Activated B cell treated with CpG ODN at 0.5 μM for 24 hours (primary cell): ENCODE results near the gene MCM3AP. TPM values are rescaled to one million over a fixed set of nuclear protein-coding genes. Genes with fewer than 3 reads are reported as not detected.

Source experiments
- ATAC-seq: fragments of 200-7000 bp; cut with Tn5 transposase; one replicate; pipeline ENCODE4 v1.10.0; 2021; ENCODE audit warnings: low read depth, mild to moderate bottlenecking, moderate library complexity
- CTCF ChIA-PET: fragments of 350-600 bp; sonication (Branson Sonifier 250); formaldehyde crosslinking; loops from one replicate; lab custom pipeline; 2021; ENCODE audit warnings: antibody characterized with exemption; lab: Charles Lee
- POLR2A ChIA-PET: fragments of 350-600 bp; sonication (Branson Sonifier 250); formaldehyde crosslinking; loops from one replicate; lab custom pipeline; 2021; ENCODE audit warnings: antibody characterized with exemption; lab: Charles Lee
- DNase-seq: peaks from one replicate; pipeline ENCODE4 v3.0.0; 2022
- H3K27ac Mint-ChIP-seq: one replicate; pipeline ENCODE4 v1.8.0; 2020; ENCODE audit warnings: mixed read lengths
- H3K27me3 Mint-ChIP-seq: one replicate; pipeline ENCODE4 v1.8.0; 2021; ENCODE audit warnings: mixed read lengths
- H3K36me3 Mint-ChIP-seq: one replicate; pipeline ENCODE4 v1.8.0; 2021; ENCODE audit warnings: low read depth, mixed read lengths
- H3K4me1 Mint-ChIP-seq: one replicate; pipeline ENCODE4 v1.8.0; 2021; ENCODE audit warnings: mixed read lengths
- H3K4me3 Mint-ChIP-seq: one replicate; pipeline ENCODE4 v1.8.0; 2020; ENCODE audit warnings: mild to moderate bottlenecking, mixed read lengths
- H3K9me3 Mint-ChIP-seq: one replicate; pipeline ENCODE4 v1.8.0; 2020; ENCODE audit warnings: mixed read lengths
- intact Hi-C: fragments of 100-400 bp; cut with micrococcal nuclease; formaldehyde crosslinking; loops from one replicate; pipeline ENCODE4 v1.15.1; 2024
- total RNA-seq: library from RNA; stranded (reverse); gene quantifications from 2 replicates; pipeline ENCODE4 v1.2.3, GENCODE V29; 2022
- TF ChIP-seq, protein P1 (sequence below): fragments of 200-600 bp; IDR thresholded peaks from one replicate; pipeline ENCODE4 v1.8.0; 2022; ENCODE audit warnings: antibody characterized with exemption, mild to moderate bottlenecking

The MCM3AP gene
- total RNA-seq, 1 donor from 2014 or later, result 147 TPM

DNA sequence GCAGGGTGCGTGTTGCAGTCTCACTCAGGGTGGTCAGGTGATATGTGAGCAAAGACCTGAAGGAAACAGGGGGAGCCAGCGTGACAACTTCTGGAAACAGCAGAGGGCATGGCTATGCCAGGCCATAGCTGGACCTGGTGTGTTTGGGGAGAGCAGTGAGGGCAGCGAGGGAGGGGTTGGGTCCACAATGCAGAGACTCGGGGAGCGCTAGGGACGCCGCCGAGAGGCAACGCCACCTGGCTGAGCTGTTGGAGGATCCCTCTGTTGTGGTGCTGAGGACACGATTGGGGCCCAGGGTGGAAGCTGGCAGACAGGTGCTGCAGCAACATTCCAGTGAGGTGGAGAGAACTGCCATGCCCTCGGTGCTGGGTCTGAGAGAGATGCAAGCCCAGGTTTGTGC, 30.2 kb downstream of the MCM3AP start:
- H3K4me1 Mint-ChIP-seq, result peaks cover 42% of the 10 kb centered on the region

DNA sequence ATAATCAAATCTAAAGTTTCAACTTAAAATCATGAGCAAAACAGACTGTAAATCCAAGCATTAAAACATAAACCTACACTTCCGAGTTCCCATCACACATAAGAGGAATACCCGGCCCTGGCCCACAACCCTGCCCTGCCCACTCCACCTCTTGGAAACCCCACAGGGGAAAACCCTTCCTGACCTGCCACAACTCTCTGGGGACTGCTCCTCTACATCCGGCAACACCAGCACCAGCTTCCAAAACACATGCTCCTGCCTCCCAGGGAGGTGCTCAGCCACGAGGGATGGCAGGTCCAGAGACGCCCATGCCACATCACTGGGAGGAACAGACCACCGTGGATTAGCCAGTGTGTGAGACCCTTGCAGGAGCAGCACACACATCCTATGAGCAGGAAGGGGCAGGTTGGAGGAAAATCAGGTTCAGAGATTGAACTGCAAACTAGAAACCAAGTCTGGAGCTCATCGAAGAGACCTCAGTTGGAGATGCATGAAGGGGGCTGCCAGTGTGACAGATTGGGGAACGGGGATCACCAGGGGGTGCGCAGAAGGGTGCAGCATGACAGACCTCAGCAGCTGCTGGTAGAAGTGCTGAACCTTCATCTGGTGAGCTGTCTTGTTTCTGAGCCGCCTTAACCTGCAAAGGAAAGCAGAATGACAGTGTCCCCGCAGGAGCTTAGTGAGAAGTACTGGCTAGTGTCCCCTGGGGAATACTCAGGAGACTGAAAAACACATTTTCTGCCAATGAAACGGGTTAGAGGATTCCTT, 31.0 kb downstream of the MCM3AP start:
- Mint-ChIP-seq H3K36me3 (peaks cover 91% of the 10 kb centered on the region), H3K27me3 (no peaks in the 10 kb centered on the region), H3K27ac (peak overlapping the region; percentile 85), H3K9me3 (no peaks in the 10 kb centered on the region), H3K4me1 (peaks cover 47% of the 10 kb centered on the region), H3K4me3 (peak overlapping the region; percentile 62)
- TF ChIP-seq, protein P1, sequence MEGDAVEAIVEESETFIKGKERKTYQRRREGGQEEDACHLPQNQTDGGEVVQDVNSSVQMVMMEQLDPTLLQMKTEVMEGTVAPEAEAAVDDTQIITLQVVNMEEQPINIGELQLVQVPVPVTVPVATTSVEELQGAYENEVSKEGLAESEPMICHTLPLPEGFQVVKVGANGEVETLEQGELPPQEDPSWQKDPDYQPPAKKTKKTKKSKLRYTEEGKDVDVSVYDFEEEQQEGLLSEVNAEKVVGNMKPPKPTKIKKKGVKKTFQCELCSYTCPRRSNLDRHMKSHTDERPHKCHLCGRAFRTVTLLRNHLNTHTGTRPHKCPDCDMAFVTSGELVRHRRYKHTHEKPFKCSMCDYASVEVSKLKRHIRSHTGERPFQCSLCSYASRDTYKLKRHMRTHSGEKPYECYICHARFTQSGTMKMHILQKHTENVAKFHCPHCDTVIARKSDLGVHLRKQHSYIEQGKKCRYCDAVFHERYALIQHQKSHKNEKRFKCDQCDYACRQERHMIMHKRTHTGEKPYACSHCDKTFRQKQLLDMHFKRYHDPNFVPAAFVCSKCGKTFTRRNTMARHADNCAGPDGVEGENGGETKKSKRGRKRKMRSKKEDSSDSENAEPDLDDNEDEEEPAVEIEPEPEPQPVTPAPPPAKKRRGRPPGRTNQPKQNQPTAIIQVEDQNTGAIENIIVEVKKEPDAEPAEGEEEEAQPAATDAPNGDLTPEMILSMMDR, result no peak
- intact Hi-C loops, result loop anchor here (2.0 to 10.0 kb wide), 2 partner anchors 32 to 110 kb away; partner anchors contain the start of gene YBEY
- peak; percentile 58 for ATAC-seq
- POLR2A ChIA-PET, result interaction anchor here (0.6 to 1.5 kb wide), 3 partner anchors 23 to 111 kb away, joined by 3 to 5 read pairs (median 3); partner anchors contain the start of gene MCM3AP
- CTCF ChIA-PET, result interaction anchor here (1.3 to 1.4 kb wide), 2 partner anchors 24 to 110 kb away, joined by 4 read pairs; no protein-coding TSS in a partner anchor
- no peak for DNase-seq

More for the DNA sequence above, 30.2 kb downstream of the MCM3AP start:
- ChIA-PET CTCF (no interaction called here), POLR2A (no interaction called here)
- Mint-ChIP-seq H3K27me3 (no peaks in the 10 kb centered on the region), H3K27ac (peak overlapping the region; percentile 85), H3K9me3 (no peaks in the 10 kb centered on the region), H3K36me3 (peaks cover 85% of the 10 kb centered on the region), H3K4me3 (no peak overlapping the region)
- ATAC-seq (no peak), DNase-seq (no peak)
- intact Hi-C loops, result loop anchor here (2.0 to 10.0 kb wide), 2 partner anchors 32 to 110 kb away; partner anchors contain the start of gene YBEY
- TF ChIP-seq, protein P1, result no peak

DNA sequence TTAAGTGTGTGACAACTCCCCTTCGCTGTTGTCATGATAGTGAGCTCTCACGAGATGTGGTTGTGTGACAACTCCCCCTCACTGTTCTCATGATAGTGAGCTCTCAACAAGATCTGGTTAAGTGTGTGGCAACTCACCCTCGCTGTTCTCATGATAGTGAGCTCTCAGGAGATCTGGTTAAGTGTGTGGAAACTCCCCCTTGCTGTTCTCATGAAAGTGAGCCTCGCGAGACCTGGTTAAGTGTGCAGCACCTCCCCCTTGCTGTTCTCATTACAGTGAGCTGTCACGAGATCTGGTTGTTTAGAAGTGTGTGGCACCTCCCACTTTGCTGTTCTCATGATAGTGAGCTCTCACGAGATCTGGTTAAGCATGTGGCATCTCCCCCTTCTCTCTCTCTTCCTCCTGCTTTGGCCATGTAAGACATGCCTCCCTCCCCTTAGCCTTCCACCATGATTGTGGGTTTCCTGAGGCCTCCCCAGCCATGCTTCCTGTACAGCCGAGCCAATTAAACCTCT, 31.7 kb downstream of the MCM3AP start:
- POLR2A ChIA-PET, result interaction anchor here (1.2 to 1.5 kb wide), 3 partner anchors 25 to 110 kb away, joined by 3 to 4 read pairs (median 3); partner anchors contain the start of genes LSS and MCM3AP
- Mint-ChIP-seq H3K27me3 (no peaks in the 10 kb centered on the region), H3K4me1 (peaks cover 49% of the 10 kb centered on the region), H3K9me3 (no peaks in the 10 kb centered on the region), H3K4me3 (peak overlapping the region; percentile 62), H3K27ac (peak overlapping the region; percentile 85), H3K36me3 (peaks cover 91% of the 10 kb centered on the region)
- no peak for DNase-seq
- CTCF ChIA-PET, result interaction anchor here (1.3 to 1.4 kb wide), 2 partner anchors 23 to 110 kb away, joined by 4 read pairs; no protein-coding TSS in a partner anchor
- TF ChIP-seq, protein P1, result no peak
- peak; percentile 81 for ATAC-seq
- intact Hi-C loops, result loop anchor here (2.0 to 10.0 kb wide), 2 partner anchors 33 to 109 kb away; partner anchors contain the start of gene YBEY

DNA sequence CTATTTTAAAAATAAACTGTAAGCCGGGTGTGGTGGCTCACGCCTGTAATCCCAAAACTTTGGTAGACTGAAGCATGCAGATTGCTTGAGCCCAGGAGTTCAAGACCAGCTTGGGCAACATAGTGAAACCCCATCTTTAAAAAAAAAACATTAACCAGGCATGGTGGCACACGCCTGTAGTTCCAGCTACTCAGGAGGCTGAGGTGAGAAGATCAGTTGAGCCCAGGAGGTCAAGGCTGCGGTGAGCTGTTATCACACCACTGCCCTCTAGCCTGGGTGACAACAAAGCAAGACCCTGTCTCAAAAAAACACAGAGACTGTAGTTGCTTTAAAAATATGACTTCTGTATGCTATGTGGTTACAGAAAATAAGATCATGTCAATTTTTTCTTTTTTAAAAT, 32.6 kb downstream of the MCM3AP start:
- Mint-ChIP-seq H3K4me1 (peaks cover 53% of the 10 kb centered on the region), H3K36me3 (peaks cover 89% of the 10 kb centered on the region), H3K27ac (peak overlapping the region; percentile 85), H3K9me3 (no peaks in the 10 kb centered on the region), H3K27me3 (no peaks in the 10 kb centered on the region), H3K4me3 (no peak overlapping the region)
- ChIA-PET POLR2A (interaction anchor here (0.6 to 1.5 kb wide), 5 partner anchors 24 to 1380 kb away, joined by 3 to 4 read pairs (median 4); partner anchors contain the start of genes LSS and MCM3AP), CTCF (interaction anchor here (1.3 to 1.4 kb wide), 2 partner anchors 22 to 109 kb away, joined by 4 read pairs; no protein-coding TSS in a partner anchor)
- no peak for DNase-seq
- ATAC-seq, result no peak
- TF ChIP-seq, protein P1, result no peak
- intact Hi-C loops, result loop anchor here (10.0 kb wide), 1 partner anchor 108 kb away; no protein-coding TSS in a partner anchor
